A673 (cell line): ENCODE data around the gene NECTIN1. TPM values are rescaled to one million over a fixed set of nuclear protein-coding genes. Genes with fewer than 3 reads are reported as not detected.

Experiments
- BruUV-seq: library from RNA; stranded (reverse); fragments of 400-500 nt; replicated peaks from 2 replicates; lab custom pipeline; 2021; lab: Mats Ljungman, UMichigan
- CTCF ChIA-PET: fragments of 300-600 bp; sonication (Branson Sonifier 250); formaldehyde crosslinking; loops from one replicate; lab custom pipeline; 2022; ENCODE audit warnings: antibody characterized with exemption; lab: Charles Lee
- POLR2A ChIA-PET: fragments of 300-600 bp; sonication (Branson Sonifier 250); formaldehyde crosslinking; loops from one replicate; lab custom pipeline; 2022; ENCODE audit warnings: antibody characterized with exemption; ENCODE audit not compliant: low non-redundant PET; lab: Charles Lee
- DNase-seq: peaks from one replicate; pipeline ENCODE4 v3.0.0-alpha.2; 2015; ENCODE audit warnings: low spot score
- H3K27ac ChIP-seq: fragments of 200-600 bp; sonication (generic); 2 replicates; pipeline ENCODE4 v1.5.1; 2016; ENCODE audit warnings: mixed run types, low read depth, mild to moderate bottlenecking, mixed read lengths, antibody characterized with exemption, low read length; ENCODE audit not compliant: poor library complexity, severe bottlenecking
- H3K27me3 ChIP-seq: fragments of 200-600 bp; sonication (generic); replicated peaks from 2 replicates; pipeline ENCODE4 v1.6.1; 2017; ENCODE audit warnings: mixed run types, low read depth, mild to moderate bottlenecking, mixed read lengths, antibody characterized with exemption, low read length; ENCODE audit not compliant: insufficient read depth, poor library complexity
- H3K36me3 ChIP-seq: fragments of 200-600 bp; sonication (generic); 2 replicates; pipeline ENCODE4 v1.6.1; 2016; ENCODE audit warnings: mixed run types, mild to moderate bottlenecking, mixed read lengths, antibody characterized with exemption, low read length; ENCODE audit not compliant: insufficient read depth, poor library complexity, severe bottlenecking
- H3K4me1 ChIP-seq: fragments of 200-600 bp; sonication (generic); 2 replicates; pipeline ENCODE4 v1.6.1; 2017; ENCODE audit warnings: mixed run types, mild to moderate bottlenecking, mixed read lengths, antibody characterized with exemption, low read length; ENCODE audit not compliant: insufficient read depth, poor library complexity, severe bottlenecking
- H3K4me3 ChIP-seq: fragments of 200-600 bp; sonication (generic); 2 replicates; pipeline ENCODE4 v1.5.1; 2016; ENCODE audit warnings: low read depth, mixed run types, mild to moderate bottlenecking, mixed read lengths, low read length; ENCODE audit not compliant: poor library complexity, severe bottlenecking
- H3K9me3 ChIP-seq: fragments of 200-600 bp; sonication (generic); 2 replicates; pipeline ENCODE4 v1.6.1; 2016; ENCODE audit warnings: mixed run types, low read depth, mild to moderate bottlenecking, mixed read lengths, antibody characterized with exemption, low read length; ENCODE audit not compliant: poor library complexity, severe bottlenecking
- EZH2 ChIP-seq: fragments of 200-600 bp; sonication (generic); IDR thresholded peaks from 2 replicates; pipeline ENCODE4 v1.6.1; 2017; ENCODE audit warnings: borderline replicate concordance, low read depth, mild to moderate bottlenecking, mixed read lengths, antibody characterized with exemption, low read length; ENCODE audit not compliant: poor library complexity, severe bottlenecking
- intact Hi-C: fragments of 100-400 bp; cut with micrococcal nuclease; formaldehyde crosslinking; loops from one replicate; pipeline ENCODE4 v1.10.0; 2022; ENCODE audit not compliant: unreplicated experiment
- total RNA-seq: library from RNA; stranded (reverse); gene quantifications from 2 replicates; pipeline ENCODE4 v1.2.3, GENCODE V29; 2021
- TF ChIP-seq, protein P1 (sequence below): fragments of 300-800, 200-600 bp; sonication (generic); conservative IDR thresholded peaks from 2 replicates; pipeline ENCODE4 v1.5.1; 2017; ENCODE audit warnings: low read depth, mild to moderate bottlenecking, antibody characterized with exemption, low read length, moderate library complexity, mixed read lengths

NECTIN1 gene
- total RNA-seq, 1 experiment from 2014 or later = 10.1 TPM

DNA sequence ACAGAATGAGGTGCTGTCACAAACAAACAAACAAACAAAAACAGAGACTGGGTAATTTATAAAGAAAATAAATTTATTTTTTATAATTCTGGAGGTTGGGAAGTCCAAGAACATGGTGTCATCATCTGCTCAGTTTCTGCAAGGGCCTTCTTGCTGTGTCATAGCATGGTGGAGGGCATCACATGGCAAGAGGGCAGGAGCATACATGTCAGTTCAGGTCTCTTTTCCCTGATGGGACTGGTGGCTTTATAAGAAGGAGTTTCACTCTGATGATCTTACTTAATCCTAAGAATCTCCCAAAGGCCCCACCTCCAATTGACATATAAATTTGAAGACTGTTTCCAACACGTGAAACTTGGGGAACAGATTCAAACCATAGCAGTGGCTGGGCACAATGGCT, 135.7 kb downstream of the NECTIN1 start:
- Histone ChIP-seq H3K4me1 (peaks cover 4% of the 10 kb centered on the region), H3K27ac (no peak overlapping the region), H3K27me3 (no peaks in the 10 kb centered on the region), H3K36me3 (no peaks in the 10 kb centered on the region), H3K9me3 (peaks cover 3% of the 10 kb centered on the region), H3K4me3 (no peak overlapping the region)
- POLR2A ChIA-PET = no interaction called here
- no peak for DNase-seq
- CTCF ChIA-PET = no interaction called here
- BruUV-seq = no TSS peak
- TF ChIP-seq, protein P1, sequence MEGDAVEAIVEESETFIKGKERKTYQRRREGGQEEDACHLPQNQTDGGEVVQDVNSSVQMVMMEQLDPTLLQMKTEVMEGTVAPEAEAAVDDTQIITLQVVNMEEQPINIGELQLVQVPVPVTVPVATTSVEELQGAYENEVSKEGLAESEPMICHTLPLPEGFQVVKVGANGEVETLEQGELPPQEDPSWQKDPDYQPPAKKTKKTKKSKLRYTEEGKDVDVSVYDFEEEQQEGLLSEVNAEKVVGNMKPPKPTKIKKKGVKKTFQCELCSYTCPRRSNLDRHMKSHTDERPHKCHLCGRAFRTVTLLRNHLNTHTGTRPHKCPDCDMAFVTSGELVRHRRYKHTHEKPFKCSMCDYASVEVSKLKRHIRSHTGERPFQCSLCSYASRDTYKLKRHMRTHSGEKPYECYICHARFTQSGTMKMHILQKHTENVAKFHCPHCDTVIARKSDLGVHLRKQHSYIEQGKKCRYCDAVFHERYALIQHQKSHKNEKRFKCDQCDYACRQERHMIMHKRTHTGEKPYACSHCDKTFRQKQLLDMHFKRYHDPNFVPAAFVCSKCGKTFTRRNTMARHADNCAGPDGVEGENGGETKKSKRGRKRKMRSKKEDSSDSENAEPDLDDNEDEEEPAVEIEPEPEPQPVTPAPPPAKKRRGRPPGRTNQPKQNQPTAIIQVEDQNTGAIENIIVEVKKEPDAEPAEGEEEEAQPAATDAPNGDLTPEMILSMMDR = no peak
- TF ChIP-seq EZH2 = no peak
- intact Hi-C loops = no loop called here

DNA sequence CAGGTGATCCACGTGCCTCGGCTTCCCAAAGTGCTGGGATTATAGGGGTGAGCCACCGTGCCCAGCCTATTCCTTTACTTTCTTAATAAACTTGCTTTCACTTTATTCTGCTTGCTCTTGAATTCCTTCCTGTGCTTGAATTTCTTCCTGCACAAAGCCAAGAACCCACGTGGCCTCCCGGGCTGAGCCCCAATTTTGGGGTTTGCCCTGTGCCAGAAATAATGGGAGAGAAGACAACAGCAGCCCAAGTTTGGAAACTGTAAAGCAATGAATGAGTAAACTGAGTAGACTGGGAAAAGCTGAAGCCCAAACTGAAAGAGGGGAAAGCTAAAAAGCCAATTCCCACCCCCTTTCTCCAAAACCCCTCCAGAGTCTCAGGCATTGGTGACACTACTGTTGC, 136.4 kb downstream of the NECTIN1 start:
- Histone ChIP-seq H3K27me3 (no peaks in the 10 kb centered on the region), H3K4me1 (peaks cover 4% of the 10 kb centered on the region), H3K36me3 (no peaks in the 10 kb centered on the region), H3K27ac (no peak overlapping the region), H3K4me3 (no peak overlapping the region), H3K9me3 (peaks cover 3% of the 10 kb centered on the region)
- no peak for TF ChIP-seq EZH2
- TF ChIP-seq, protein P1 = no peak
- no TSS peak for BruUV-seq
- no peak for DNase-seq
- intact Hi-C loops = no loop called here
- POLR2A ChIA-PET = no interaction called here
- CTCF ChIA-PET = no interaction called here

DNA sequence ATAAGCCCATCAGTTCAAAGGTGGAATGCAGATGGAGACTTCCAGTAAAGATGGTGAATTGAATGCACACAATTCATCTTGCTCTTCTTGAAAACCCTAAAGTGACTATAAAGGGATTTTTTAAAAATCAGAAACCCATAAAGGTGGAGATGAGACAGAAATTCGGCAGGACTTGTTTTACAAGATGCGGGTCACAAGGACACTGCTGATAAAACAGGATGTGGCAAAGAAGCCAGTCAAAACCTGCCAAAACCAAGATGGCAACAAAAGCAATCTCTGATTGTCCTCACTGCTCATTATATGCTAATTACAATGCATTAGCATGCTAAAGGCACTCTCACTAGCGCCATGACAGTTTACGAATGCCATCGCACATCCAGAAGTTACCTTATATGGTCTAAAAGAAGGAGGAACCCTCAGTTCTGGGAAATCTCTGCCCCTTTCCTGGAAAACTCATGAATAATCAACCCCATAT, 137.1 kb downstream of the NECTIN1 start:
- intact Hi-C loops = no loop called here
- H3K4me3 ChIP-seq = no peak overlapping the region
- no TSS peak for BruUV-seq
- H3K4me1 ChIP-seq = peaks cover 4% of the 10 kb centered on the region
- POLR2A ChIA-PET = no interaction called here
- H3K9me3 ChIP-seq = peaks cover 3% of the 10 kb centered on the region
- CTCF ChIA-PET = no interaction called here
- no peak overlapping the region for H3K27ac ChIP-seq
- TF ChIP-seq, protein P1 = no peak
- no peak for TF ChIP-seq EZH2
- H3K36me3 ChIP-seq = no peaks in the 10 kb centered on the region
- DNase-seq = no peak
- H3K27me3 ChIP-seq = no peaks in the 10 kb centered on the region
